ENCODE data around the gene ASTN2. TPM values are rescaled to one million over a fixed set of nuclear protein-coding genes. Genes with fewer than 3 reads are reported as not detected.

Gene ASTN2
- total and polyA plus RNA-seq, 2 donors (not counting 3 experiments of a cell fraction or from before 2014, with no cell fraction given): 1.0 to 1.9 TPM

DNA sequence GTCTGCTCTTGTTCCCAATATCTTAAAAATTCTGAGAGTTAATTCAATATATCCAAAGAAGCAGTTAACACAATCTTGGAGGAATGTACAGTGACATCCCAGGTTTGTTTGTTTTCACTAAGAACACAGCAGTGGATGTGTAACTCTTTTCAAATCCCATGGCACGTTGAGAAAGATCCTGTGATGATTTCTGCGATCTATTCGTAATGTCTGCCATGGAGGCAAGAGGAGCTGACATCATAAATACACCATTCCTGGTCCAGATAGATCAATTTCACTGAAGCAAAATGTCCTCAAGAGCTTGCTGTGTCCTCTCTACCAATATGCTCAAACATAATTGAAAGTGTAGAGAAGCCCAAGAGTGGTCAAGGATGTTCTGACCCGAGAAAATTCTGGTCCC lies 980.5 kb downstream of the ASTN2 start:
- no peak overlapping the region for H3K9ac ChIP-seq (replicated peaks; ENCODE audit: extremely low read depth, insufficient read depth, low read length)
- no peaks in the 10 kb centered on the region for H3K36me3 ChIP-seq (ENCODE audit: control insufficient read depth in 2 of 2, extremely low read depth in 1 of 2, insufficient read depth in 2 of 2, low read length in 2 of 2)
- intact Hi-C loops (cut with micrococcal nuclease) (no loop called here), dilution Hi-C loops (cut with MboI; ENCODE audit: extremely low pct_ligation_motif_present, low sequenced_read_pairs) (no loop called here)
- FAIRE-seq: no peak
- no peaks in the 10 kb centered on the region for H3K79me2 ChIP-seq (ENCODE audit: control insufficient read depth, insufficient read depth, low read length)
- no peaks in the 10 kb centered on the region for H4K20me1 ChIP-seq (replicated peaks; ENCODE audit: control insufficient read depth, extremely low read depth, insufficient read depth, low read length)
- DNase-seq (ENCODE audit: low read depth, low spot score): no peak
- no TSS peak for BruUV-seq (replicated peaks)
- TF ChIP-seq GATA2 (IDR thresholded peaks at IDR 0.05; ENCODE audit: insufficient read depth, insufficient read length, low read depth, low read length): no peak
- no peak for TF ChIP-seq POLR2A (IDR thresholded peaks at IDR 0.05; ENCODE audit: low read depth, low read length)
- TF ChIP-seq JUN (IDR thresholded peaks at IDR 0.05; ENCODE audit: borderline replicate concordance, insufficient read depth, insufficient read length, low read depth): no peak
- H3K9me3 ChIP-seq (replicated peaks; ENCODE audit: control insufficient read depth, insufficient read depth, low read length): no peaks in the 10 kb centered on the region
- H3K4me1 ChIP-seq (ENCODE audit: control insufficient read depth, extremely low read depth, insufficient read depth, low read length): no peaks in the 10 kb centered on the region
- no peaks in the 10 kb centered on the region for H3K27me3 ChIP-seq (ENCODE audit: control insufficient read depth in 2 of 2, insufficient read depth in 2 of 2, low read length in 2 of 2)
- no peak overlapping the region for H2AFZ ChIP-seq (ENCODE audit: low read depth, low read length)
- no peaks in the 10 kb centered on the region for H3K9me1 ChIP-seq (replicated peaks; ENCODE audit: control insufficient read depth, extremely low read depth, insufficient read depth, low read length)
- H3K4me3 ChIP-seq (replicated peaks in 1 of 3; ENCODE audit: insufficient read depth in 1 of 3, low read depth in 1 of 3, low read length in 3 of 3): no peak overlapping the region
- POLR2A ChIA-PET: no interaction called here
- CTCF ChIA-PET: no interaction called here
- no peak overlapping the region for H3K4me2 ChIP-seq (ENCODE audit: insufficient read depth, low read length)
- no peak overlapping the region for H3K27ac ChIP-seq (ENCODE audit: insufficient read depth, low read depth, low read length)

DNA sequence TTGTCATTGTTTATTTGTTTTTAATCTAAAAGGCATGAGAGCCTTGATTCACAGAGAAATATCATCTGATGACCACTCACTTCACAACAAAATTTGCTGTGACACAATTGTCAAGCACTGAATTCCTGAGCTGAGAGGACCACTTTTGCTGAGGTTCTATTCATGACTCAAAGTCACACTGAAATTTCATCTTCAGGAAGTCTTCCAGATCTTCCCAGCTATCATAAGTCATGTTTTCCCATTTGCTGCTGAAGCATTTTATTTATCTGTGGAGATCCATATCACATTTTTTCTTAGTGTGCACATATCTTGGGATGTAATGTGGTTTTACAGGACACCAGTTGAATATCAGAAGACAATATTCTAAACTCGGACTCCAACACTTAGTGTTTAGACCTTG lies 982.8 kb downstream of the ASTN2 start:
- TF ChIP-seq JUN (IDR thresholded peaks at IDR 0.05; ENCODE audit: borderline replicate concordance, insufficient read depth, insufficient read length, low read depth) (no peak), POLR2A (IDR thresholded peaks at IDR 0.05; ENCODE audit: low read depth, low read length) (no peak), FOS (IDR thresholded peaks at IDR 0.05; ENCODE audit: borderline replicate concordance, insufficient read depth, low read length) (no peak), EZH2 (IDR thresholded peaks at IDR 0.05; ENCODE audit: borderline replicate concordance, low read depth, low read length, severe bottlenecking) (no peak), GATA2 (IDR thresholded peaks at IDR 0.05; ENCODE audit: insufficient read depth, insufficient read length, low read depth, low read length) (no peak), POLR2AphosphoS5 (IDR thresholded peaks at IDR 0.05; ENCODE audit: insufficient read depth, low read depth, low read length) (no peak), MYC (IDR thresholded peaks at IDR 0.05; ENCODE audit: low read depth, low read length) (no peak)
- TF ChIP-seq, protein P1, sequence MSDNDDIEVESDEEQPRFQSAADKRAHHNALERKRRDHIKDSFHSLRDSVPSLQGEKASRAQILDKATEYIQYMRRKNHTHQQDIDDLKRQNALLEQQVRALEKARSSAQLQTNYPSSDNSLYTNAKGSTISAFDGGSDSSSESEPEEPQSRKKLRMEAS (IDR thresholded peaks at IDR 0.05; ENCODE audit: insufficient read depth, insufficient read length): no peak
- TF ChIP-seq, protein P2, sequence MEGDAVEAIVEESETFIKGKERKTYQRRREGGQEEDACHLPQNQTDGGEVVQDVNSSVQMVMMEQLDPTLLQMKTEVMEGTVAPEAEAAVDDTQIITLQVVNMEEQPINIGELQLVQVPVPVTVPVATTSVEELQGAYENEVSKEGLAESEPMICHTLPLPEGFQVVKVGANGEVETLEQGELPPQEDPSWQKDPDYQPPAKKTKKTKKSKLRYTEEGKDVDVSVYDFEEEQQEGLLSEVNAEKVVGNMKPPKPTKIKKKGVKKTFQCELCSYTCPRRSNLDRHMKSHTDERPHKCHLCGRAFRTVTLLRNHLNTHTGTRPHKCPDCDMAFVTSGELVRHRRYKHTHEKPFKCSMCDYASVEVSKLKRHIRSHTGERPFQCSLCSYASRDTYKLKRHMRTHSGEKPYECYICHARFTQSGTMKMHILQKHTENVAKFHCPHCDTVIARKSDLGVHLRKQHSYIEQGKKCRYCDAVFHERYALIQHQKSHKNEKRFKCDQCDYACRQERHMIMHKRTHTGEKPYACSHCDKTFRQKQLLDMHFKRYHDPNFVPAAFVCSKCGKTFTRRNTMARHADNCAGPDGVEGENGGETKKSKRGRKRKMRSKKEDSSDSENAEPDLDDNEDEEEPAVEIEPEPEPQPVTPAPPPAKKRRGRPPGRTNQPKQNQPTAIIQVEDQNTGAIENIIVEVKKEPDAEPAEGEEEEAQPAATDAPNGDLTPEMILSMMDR (IDR thresholded peaks at IDR 0.05; ENCODE audit: extremely low read depth in 1 of 2, insufficient read depth in 1 of 2, low read depth in 1 of 2, low read length in 2 of 2): no peak
- CTCF ChIA-PET: no interaction called here
- dilution Hi-C loops (cut with MboI; ENCODE audit: extremely low pct_ligation_motif_present, low sequenced_read_pairs): no loop called here

More for the DNA sequence above, 982.8 kb downstream of the ASTN2 start:
- no peaks in the 10 kb centered on the region for H3K79me2 ChIP-seq (ENCODE audit: control insufficient read depth, insufficient read depth, low read length)
- POLR2A ChIA-PET: no interaction called here
- DNase-seq (ENCODE audit: low read depth, low spot score): no peak
- H3K9me1 ChIP-seq (replicated peaks; ENCODE audit: control insufficient read depth, extremely low read depth, insufficient read depth, low read length): no peaks in the 10 kb centered on the region
- no peak overlapping the region for H3K27ac ChIP-seq (ENCODE audit: insufficient read depth, low read depth, low read length)
- no peaks in the 10 kb centered on the region for H3K9me3 ChIP-seq (replicated peaks; ENCODE audit: control insufficient read depth, insufficient read depth, low read length)
- no TSS peak for BruUV-seq (replicated peaks)
- intact Hi-C loops (cut with micrococcal nuclease): no loop called here
- no peaks in the 10 kb centered on the region for H3K27me3 ChIP-seq (ENCODE audit: control insufficient read depth in 2 of 2, insufficient read depth in 2 of 2, low read length in 2 of 2)
- no peaks in the 10 kb centered on the region for H4K20me1 ChIP-seq (replicated peaks; ENCODE audit: control insufficient read depth, extremely low read depth, insufficient read depth, low read length)
- no peaks in the 10 kb centered on the region for H3K4me1 ChIP-seq (ENCODE audit: control insufficient read depth, extremely low read depth, insufficient read depth, low read length)
- no peak overlapping the region for H3K9ac ChIP-seq (replicated peaks; ENCODE audit: extremely low read depth, insufficient read depth, low read length)
- no peaks in the 10 kb centered on the region for H3K36me3 ChIP-seq (ENCODE audit: control insufficient read depth in 2 of 2, extremely low read depth in 1 of 2, insufficient read depth in 2 of 2, low read length in 2 of 2)
- H2AFZ ChIP-seq (ENCODE audit: low read depth, low read length): no peak overlapping the region
- no peak for FAIRE-seq
- no peak overlapping the region for H3K4me2 ChIP-seq (ENCODE audit: insufficient read depth, low read length)
- no peak overlapping the region for H3K4me3 ChIP-seq (replicated peaks in 1 of 3; ENCODE audit: insufficient read depth in 1 of 3, low read depth in 1 of 3, low read length in 3 of 3)

All from endothelial cell of umbilical vein (primary cell).